Duodenal mucosa (tissue), 2 donors: ENCODE data around the gene KRTAP10-4.
"Not testable (repeated sequence)": the region's sequence is repeated elsewhere in the genome, so short reads cannot be mapped to it uniquely, and the experiment has no call there.

Experiments
- H3K27ac ChIP-seq: one replicate; pipeline ENCODE4 v1.7.0; 2013; ENCODE audit warnings: low read depth, low read length
- H3K27me3 ChIP-seq, 2 donors: one replicate each; pipeline ENCODE4 v1.7.0; 2013; ENCODE audit warnings: low read length in 2 of 2, control low read depth in 1 of 2; ENCODE audit not compliant: insufficient read depth in 2 of 2, control insufficient read depth in 1 of 2
- H3K36me3 ChIP-seq, 2 donors: one replicate each; pipeline ENCODE4 v1.7.0; 2013; ENCODE audit warnings: low read length in 2 of 2, control low read depth in 1 of 2; ENCODE audit not compliant: insufficient read depth in 2 of 2, control insufficient read depth in 1 of 2
- H3K4me1 ChIP-seq, 2 donors: one replicate each; pipeline ENCODE4 v1.7.0; 2013; ENCODE audit warnings: low read length in 2 of 2, control low read depth in 1 of 2; ENCODE audit not compliant: insufficient read depth in 2 of 2, control insufficient read depth in 1 of 2
- H3K4me3 ChIP-seq, 2 donors: one replicate each; pipeline ENCODE4 v1.7.0; 2013; ENCODE audit warnings: low read length in 2 of 2, low read depth in 1 of 2
- H3K9ac ChIP-seq, 2 donors: one replicate each; pipeline ENCODE4 v1.7.0; 2013; ENCODE audit warnings: low read length in 2 of 2, low read depth in 1 of 2
- H3K9me3 ChIP-seq, 2 donors: one replicate each; pipeline ENCODE4 v1.7.0; 2013; ENCODE audit warnings: low read length in 2 of 2, control low read depth in 1 of 2; ENCODE audit not compliant: control insufficient read depth in 1 of 2

The KRTAP10-4 gene

GRCh38 chr21:44580231-44580821 lies 6.8 kb downstream of the KRTAP10-4 start, which contains the start of gene KRTAP10-5:
KRTAP10-5 (minus strand) TSS chr21:44580604; CDS start chr21:44580578, 26 bp downstream.
- H3K27ac ChIP-seq, H3K9ac ChIP-seq, H3K27me3 ChIP-seq, H3K9me3 ChIP-seq, H3K36me3 ChIP-seq, H3K4me1 ChIP-seq: not testable (repeated sequence)
- peak within 1 kb of the TSS in 1 of 2 donors; percentile 32 for H3K4me3 ChIP-seq

GRCh38 chr21:44581158-44581557 lies 7.6 kb downstream of the KRTAP10-4 start:
- Histone ChIP-seq H3K9me3 (peaks cover 0 to 7% of the 10 kb centered on the region in 2 donors), H3K4me3 (no peak overlapping the region), H3K27ac (no peak overlapping the region), H3K36me3 (no peaks in the 10 kb centered on the region), H3K9ac (no peak overlapping the region), H3K4me1 (no peaks in the 10 kb centered on the region), H3K27me3 (peaks cover 0 to 2% of the 10 kb centered on the region in 2 donors)

- Histone ChIP-seq H3K9me3 (peaks cover 0 to 7% of the 10 kb centered on the region in 2 donors), H3K27ac (no peak overlapping the region), H3K9ac (no peak overlapping the region), H3K27me3 (peaks cover 0 to 4% of the 10 kb centered on the region in 2 donors), H3K4me3 (no peak overlapping the region), H3K4me1 (no peaks in the 10 kb centered on the region), H3K36me3 (no peaks in the 10 kb centered on the region)
Observed at GRCh38 chr21:44582055-44582454, 8.5 kb downstream of the KRTAP10-4 start.

GRCh38 chr21:44583089-44583799 lies 9.7 kb downstream of the KRTAP10-4 start:
- no peaks in the 10 kb centered on the region for H3K4me1 ChIP-seq
- no peak overlapping the region for H3K9ac ChIP-seq
- H3K4me3 ChIP-seq = no peak overlapping the region
- no peak overlapping the region for H3K27ac ChIP-seq
- H3K27me3 ChIP-seq = peaks cover 0 to 4% of the 10 kb centered on the region in 2 donors
- H3K36me3 ChIP-seq = no peaks in the 10 kb centered on the region
- H3K9me3 ChIP-seq = peaks cover 0 to 5% of the 10 kb centered on the region in 2 donors

- H3K36me3 ChIP-seq = no peaks in the 10 kb centered on the region
- no peaks in the 10 kb centered on the region for H3K4me1 ChIP-seq
- H3K27me3 ChIP-seq = peaks cover 0 to 4% of the 10 kb centered on the region in 2 donors
- no peak overlapping the region for H3K27ac ChIP-seq
- H3K9me3 ChIP-seq = peaks cover 0 to 5% of the 10 kb centered on the region in 2 donors
- H3K9ac ChIP-seq = no peak overlapping the region
- no peak overlapping the region for H3K4me3 ChIP-seq
Observed at GRCh38 chr21:44583800-44584147, 10.2 kb downstream of the KRTAP10-4 start.

GRCh38 chr21:44585892-44586291 lies 12.4 kb downstream of the KRTAP10-4 start:
- Histone ChIP-seq H3K9ac (no peak overlapping the region), H3K4me1 (no peaks in the 10 kb centered on the region), H3K27me3 (peaks cover 0 to 6% of the 10 kb centered on the region in 2 donors), H3K27ac (no peak overlapping the region), H3K4me3 (no peak overlapping the region), H3K36me3 (no peaks in the 10 kb centered on the region), H3K9me3 (peaks cover 0 to 2% of the 10 kb centered on the region in 2 donors)

- no peaks in the 10 kb centered on the region for H3K9me3 ChIP-seq
- H3K4me3 ChIP-seq = no peak overlapping the region
- no peak overlapping the region for H3K9ac ChIP-seq
- no peak overlapping the region for H3K27ac ChIP-seq
- no peaks in the 10 kb centered on the region for H3K4me1 ChIP-seq
- H3K36me3 ChIP-seq = no peaks in the 10 kb centered on the region
- peaks cover 0 to 14% of the 10 kb centered on the region in 2 donors for H3K27me3 ChIP-seq
Observed at GRCh38 chr21:44589094-44589493, 15.6 kb downstream of the KRTAP10-4 start.

GRCh38 chr21:44589586-44590305 lies 16.2 kb downstream of the KRTAP10-4 start:
- Histone ChIP-seq H3K4me3 (no peak overlapping the region), H3K4me1 (no peaks in the 10 kb centered on the region), H3K27me3 (peaks cover 0 to 14% of the 10 kb centered on the region in 2 donors), H3K36me3 (no peaks in the 10 kb centered on the region), H3K9me3 (no peaks in the 10 kb centered on the region), H3K9ac (no peak overlapping the region), H3K27ac (no peak overlapping the region)

GRCh38 chr21:44590311-44590721 lies 16.8 kb downstream of the KRTAP10-4 start:
- H3K4me1 ChIP-seq = no peaks in the 10 kb centered on the region

More at GRCh38 chr21:44590311-44590721, 16.8 kb downstream of the KRTAP10-4 start:
- H3K27me3 ChIP-seq = peaks cover 0 to 18% of the 10 kb centered on the region in 2 donors
- no peaks in the 10 kb centered on the region for H3K36me3 ChIP-seq
- no peaks in the 10 kb centered on the region for H3K9me3 ChIP-seq
- H3K27ac ChIP-seq = no peak overlapping the region
- H3K9ac ChIP-seq = no peak overlapping the region
- no peak overlapping the region for H3K4me3 ChIP-seq
